ENCODE data around the gene TSPAN3. TPM values are rescaled to one million over a fixed set of nuclear protein-coding genes. Genes with fewer than 3 reads are reported as not detected.

TSPAN3 gene
- polyA plus RNA-seq, 1 donor (not counting 4 experiments of a cell fraction or from before 2014, with no cell fraction given), result 181 TPM

DNA sequence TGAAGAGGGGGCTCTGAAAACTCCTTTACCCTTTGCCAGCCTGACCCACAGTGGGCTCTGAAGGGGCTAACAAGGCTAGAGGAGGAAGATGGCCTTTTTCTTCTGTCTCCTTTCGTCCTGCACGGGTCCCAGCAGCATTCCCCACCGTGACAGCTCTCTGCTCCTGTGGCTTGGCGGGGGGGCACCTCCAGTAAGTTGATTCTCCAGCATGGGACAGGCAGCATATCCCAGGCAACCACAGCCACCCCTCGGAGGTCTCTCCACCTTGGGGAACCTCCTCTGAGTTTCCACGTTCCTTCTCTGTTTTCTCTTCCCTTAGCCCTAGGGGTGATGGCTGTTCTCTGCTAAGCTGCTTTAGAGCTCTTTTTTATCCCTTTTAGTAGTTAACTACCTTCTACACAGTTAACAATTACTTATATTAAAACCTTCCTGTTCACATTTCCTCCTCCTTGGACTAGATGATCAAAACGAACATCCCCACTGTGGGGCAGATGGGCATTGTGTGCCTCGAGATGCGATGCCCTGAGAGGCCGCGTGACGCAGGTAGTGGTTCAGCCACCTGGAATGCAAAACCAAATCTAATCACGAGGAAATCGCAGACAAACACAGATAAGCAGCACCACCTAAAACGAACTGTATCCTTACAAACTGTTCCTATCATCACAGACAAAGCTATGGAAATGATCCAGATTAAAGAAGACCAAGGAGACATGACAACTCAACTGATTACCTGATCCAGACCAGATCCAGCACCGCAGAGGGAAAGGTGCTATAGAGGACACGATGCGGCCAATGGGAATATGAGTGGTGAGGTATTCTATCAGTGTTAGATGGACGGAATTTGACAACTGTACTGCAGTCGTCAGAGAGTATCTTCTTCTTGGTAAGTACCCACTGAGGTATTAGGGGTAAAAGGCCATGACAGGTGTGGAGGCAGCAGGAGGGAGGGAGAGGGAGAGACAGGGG lies 27.7 kb downstream of the TSPAN3 start:
- dilution Hi-C loops (cut with MboI; ENCODE audit: extremely low pct_ligation_motif_present, low sequenced_read_pairs), result no loop called here
- H3K9me3 ChIP-seq (ENCODE audit: control insufficient read depth, low read depth, low read length), result no peaks in the 10 kb centered on the region
- H3K27ac ChIP-seq (ENCODE audit: control insufficient read depth, insufficient read depth, low read length), result no peak overlapping the region
- no peak overlapping the region for H3K4me2 ChIP-seq (ENCODE audit: control insufficient read depth, extremely low read depth, insufficient read depth, low read depth, low read length)
- H2AFZ ChIP-seq (ENCODE audit: control insufficient read depth, low read length), result no peak overlapping the region
- DNase-seq (ENCODE audit: low read depth, low spot score) (no peak), FAIRE-seq (no peak)
- H3K9ac ChIP-seq (ENCODE audit: control insufficient read depth, extremely low read depth, insufficient read depth, low read length), result no peak overlapping the region
- H3K4me1 ChIP-seq (ENCODE audit: control insufficient read depth, extremely low read depth, insufficient read depth, low read length), result no peaks in the 10 kb centered on the region
- no peaks in the 10 kb centered on the region for H3K79me2 ChIP-seq (ENCODE audit: control insufficient read depth, insufficient read depth, low read length)
- TF ChIP-seq, protein P1, sequence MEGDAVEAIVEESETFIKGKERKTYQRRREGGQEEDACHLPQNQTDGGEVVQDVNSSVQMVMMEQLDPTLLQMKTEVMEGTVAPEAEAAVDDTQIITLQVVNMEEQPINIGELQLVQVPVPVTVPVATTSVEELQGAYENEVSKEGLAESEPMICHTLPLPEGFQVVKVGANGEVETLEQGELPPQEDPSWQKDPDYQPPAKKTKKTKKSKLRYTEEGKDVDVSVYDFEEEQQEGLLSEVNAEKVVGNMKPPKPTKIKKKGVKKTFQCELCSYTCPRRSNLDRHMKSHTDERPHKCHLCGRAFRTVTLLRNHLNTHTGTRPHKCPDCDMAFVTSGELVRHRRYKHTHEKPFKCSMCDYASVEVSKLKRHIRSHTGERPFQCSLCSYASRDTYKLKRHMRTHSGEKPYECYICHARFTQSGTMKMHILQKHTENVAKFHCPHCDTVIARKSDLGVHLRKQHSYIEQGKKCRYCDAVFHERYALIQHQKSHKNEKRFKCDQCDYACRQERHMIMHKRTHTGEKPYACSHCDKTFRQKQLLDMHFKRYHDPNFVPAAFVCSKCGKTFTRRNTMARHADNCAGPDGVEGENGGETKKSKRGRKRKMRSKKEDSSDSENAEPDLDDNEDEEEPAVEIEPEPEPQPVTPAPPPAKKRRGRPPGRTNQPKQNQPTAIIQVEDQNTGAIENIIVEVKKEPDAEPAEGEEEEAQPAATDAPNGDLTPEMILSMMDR (optimal IDR thresholded peaks at IDR 0.05 in 1 of 3, IDR thresholded peaks at IDR 0.05 in 1 of 3, conservative IDR thresholded peaks at IDR 0.05 in 1 of 3; ENCODE audit: extremely low read depth in 1 of 3, insufficient read depth in 2 of 3, low read length in 3 of 3), result no peak
- no peak for TF ChIP-seq EZH2 (IDR thresholded peaks at IDR 0.05; ENCODE audit: low read length)
- H3K4me3 ChIP-seq (ENCODE audit: control insufficient read depth in 2 of 3, extremely low read depth in 1 of 3, insufficient read depth in 2 of 3, low read depth in 1 of 3, low read length in 3 of 3), result no peak overlapping the region
- peaks cover 7 to 14% of the 10 kb centered on the region in 2 experiments for H3K36me3 ChIP-seq (ENCODE audit: control insufficient read depth in 2 of 2, extremely low read depth in 1 of 2, insufficient read depth in 2 of 2, low read length in 2 of 2)
- no peaks in the 10 kb centered on the region for H3K27me3 ChIP-seq (ENCODE audit: control insufficient read depth, extremely low read depth, insufficient read depth, low read length)
- no peaks in the 10 kb centered on the region for H4K20me1 ChIP-seq (ENCODE audit: control insufficient read depth, extremely low read depth, insufficient read depth, low read length)
- H3K9me1 ChIP-seq (ENCODE audit: control insufficient read depth, extremely low read depth, insufficient read depth, low read length), result peaks cover 2% of the 10 kb centered on the region

DNA sequence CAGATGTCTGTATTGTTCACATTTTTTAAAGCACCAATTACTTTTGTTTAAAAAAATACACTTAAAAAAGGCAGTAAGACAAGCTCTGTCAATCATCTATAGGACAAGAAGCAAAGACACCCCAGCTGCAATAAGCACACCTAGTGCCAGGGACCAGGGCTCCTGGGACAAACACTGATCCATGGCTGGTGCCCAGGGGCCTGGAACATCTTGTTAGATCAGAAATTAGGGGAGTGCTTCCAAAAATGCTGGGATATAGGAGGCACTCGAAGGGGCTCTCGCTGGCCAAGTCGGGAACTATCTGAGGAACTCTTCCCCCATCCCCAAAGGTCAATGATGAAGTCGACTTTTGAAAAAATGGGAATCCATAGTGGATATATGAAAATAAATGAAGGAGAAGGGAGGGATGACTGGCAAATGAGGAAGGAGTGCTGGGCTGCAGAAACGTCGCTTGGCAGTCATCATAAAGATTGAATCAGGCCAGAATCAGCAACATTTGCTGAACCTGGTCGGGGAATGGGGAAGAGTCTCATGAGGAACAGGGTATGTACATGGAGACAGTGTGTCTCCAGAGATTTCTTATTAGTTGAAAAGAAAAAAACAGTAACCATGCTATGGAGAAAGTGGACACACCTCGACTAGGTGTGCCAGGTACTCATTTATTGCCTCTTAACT lies 28.5 kb downstream of the TSPAN3 start:
- Histone ChIP-seq H3K36me3 (ENCODE audit: control insufficient read depth in 2 of 2, extremely low read depth in 1 of 2, insufficient read depth in 2 of 2, low read length in 2 of 2) (peaks cover 9 to 14% of the 10 kb centered on the region in 2 experiments), H3K9ac (ENCODE audit: control insufficient read depth, extremely low read depth, insufficient read depth, low read length) (no peak overlapping the region), H3K9me1 (ENCODE audit: control insufficient read depth, extremely low read depth, insufficient read depth, low read length) (peaks cover 2% of the 10 kb centered on the region), H3K27me3 (ENCODE audit: control insufficient read depth, extremely low read depth, insufficient read depth, low read length) (no peaks in the 10 kb centered on the region), H3K9me3 (ENCODE audit: control insufficient read depth, low read depth, low read length) (no peaks in the 10 kb centered on the region), H3K4me3 (ENCODE audit: control insufficient read depth in 2 of 3, extremely low read depth in 1 of 3, insufficient read depth in 2 of 3, low read depth in 1 of 3, low read length in 3 of 3) (no peak overlapping the region), H3K79me2 (ENCODE audit: control insufficient read depth, insufficient read depth, low read length) (no peaks in the 10 kb centered on the region), H3K4me1 (ENCODE audit: control insufficient read depth, extremely low read depth, insufficient read depth, low read length) (no peaks in the 10 kb centered on the region), H3K27ac (ENCODE audit: control insufficient read depth, insufficient read depth, low read length) (no peak overlapping the region), H3K4me2 (ENCODE audit: control insufficient read depth, extremely low read depth, insufficient read depth, low read depth, low read length) (no peak overlapping the region), H2AFZ (ENCODE audit: control insufficient read depth, low read length) (no peak overlapping the region), H4K20me1 (ENCODE audit: control insufficient read depth, extremely low read depth, insufficient read depth, low read length) (no peaks in the 10 kb centered on the region)
- TF ChIP-seq EZH2 (IDR thresholded peaks at IDR 0.05; ENCODE audit: low read length), result no peak
- TF ChIP-seq, protein P1 (optimal IDR thresholded peaks at IDR 0.05 in 1 of 3, IDR thresholded peaks at IDR 0.05 in 1 of 3, conservative IDR thresholded peaks at IDR 0.05 in 1 of 3; ENCODE audit: extremely low read depth in 1 of 3, insufficient read depth in 2 of 3, low read length in 3 of 3), result no peak
- no peak for DNase-seq (ENCODE audit: low read depth, low spot score)
- no peak for FAIRE-seq
- dilution Hi-C loops (cut with MboI; ENCODE audit: extremely low pct_ligation_motif_present, low sequenced_read_pairs), result no loop called here

Measured in keratinocyte (primary cell).